GM06990 (cell line): Measurements from ENCODE around the gene SETD3.

Source experiments
- DNase-seq: peaks from one replicate; pipeline ENCODE4 v3.0.0-alpha.2; 2011; ENCODE audit not compliant: insufficient read length; ENCODE audit errors: extremely low read depth
- H3K27me3 ChIP-seq: replicated peaks from 2 replicates; pipeline ENCODE4 v1.6.0; 2011; ENCODE audit warnings: low read length; ENCODE audit not compliant: control insufficient read depth, insufficient read depth
- H3K36me3 ChIP-seq: 2 replicates; pipeline ENCODE4 v1.5.1; 2011; ENCODE audit warnings: low read length; ENCODE audit not compliant: control insufficient read depth, insufficient read depth
- H3K4me3 ChIP-seq: replicated peaks from 2 replicates; pipeline ENCODE4 v1.5.1; 2011; ENCODE audit warnings: low read depth, mild to moderate bottlenecking, control low read depth, low read length
- TF ChIP-seq, protein P1 (sequence below): IDR thresholded peaks from 2 replicates; pipeline ENCODE4 v1.5.1; 2011; ENCODE audit warnings: low read length, control low read depth, mild to moderate bottlenecking, inconsistent platforms; ENCODE audit not compliant: insufficient read depth, poor library complexity, severe bottlenecking

SETD3 gene

DNA sequence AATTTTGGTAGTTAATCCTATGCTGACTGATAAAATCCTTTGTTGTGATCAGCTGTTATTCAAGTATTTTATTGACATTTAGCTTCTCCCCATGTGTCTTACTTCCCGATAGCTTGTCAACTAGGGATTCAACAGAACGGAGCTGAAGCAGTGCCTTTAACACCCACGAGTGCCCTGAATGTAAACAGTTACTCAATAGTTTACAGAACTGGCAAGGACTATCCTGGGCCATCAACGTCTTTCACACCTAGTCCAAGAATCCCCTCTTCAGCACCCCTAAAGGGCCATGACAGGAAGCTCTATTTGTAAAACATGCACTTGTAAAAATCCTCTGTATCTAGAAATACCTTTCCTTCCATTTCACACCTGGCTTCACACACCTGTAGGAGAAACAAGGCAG is 45.3 kb downstream of the SETD3 start:
- Histone ChIP-seq H3K36me3 (peaks cover 4% of the 10 kb centered on the region), H3K27me3 (no peaks in the 10 kb centered on the region), H3K4me3 (no peak overlapping the region)
- DNase-seq: no peak
- TF ChIP-seq, protein P1, sequence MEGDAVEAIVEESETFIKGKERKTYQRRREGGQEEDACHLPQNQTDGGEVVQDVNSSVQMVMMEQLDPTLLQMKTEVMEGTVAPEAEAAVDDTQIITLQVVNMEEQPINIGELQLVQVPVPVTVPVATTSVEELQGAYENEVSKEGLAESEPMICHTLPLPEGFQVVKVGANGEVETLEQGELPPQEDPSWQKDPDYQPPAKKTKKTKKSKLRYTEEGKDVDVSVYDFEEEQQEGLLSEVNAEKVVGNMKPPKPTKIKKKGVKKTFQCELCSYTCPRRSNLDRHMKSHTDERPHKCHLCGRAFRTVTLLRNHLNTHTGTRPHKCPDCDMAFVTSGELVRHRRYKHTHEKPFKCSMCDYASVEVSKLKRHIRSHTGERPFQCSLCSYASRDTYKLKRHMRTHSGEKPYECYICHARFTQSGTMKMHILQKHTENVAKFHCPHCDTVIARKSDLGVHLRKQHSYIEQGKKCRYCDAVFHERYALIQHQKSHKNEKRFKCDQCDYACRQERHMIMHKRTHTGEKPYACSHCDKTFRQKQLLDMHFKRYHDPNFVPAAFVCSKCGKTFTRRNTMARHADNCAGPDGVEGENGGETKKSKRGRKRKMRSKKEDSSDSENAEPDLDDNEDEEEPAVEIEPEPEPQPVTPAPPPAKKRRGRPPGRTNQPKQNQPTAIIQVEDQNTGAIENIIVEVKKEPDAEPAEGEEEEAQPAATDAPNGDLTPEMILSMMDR: no peak

DNA sequence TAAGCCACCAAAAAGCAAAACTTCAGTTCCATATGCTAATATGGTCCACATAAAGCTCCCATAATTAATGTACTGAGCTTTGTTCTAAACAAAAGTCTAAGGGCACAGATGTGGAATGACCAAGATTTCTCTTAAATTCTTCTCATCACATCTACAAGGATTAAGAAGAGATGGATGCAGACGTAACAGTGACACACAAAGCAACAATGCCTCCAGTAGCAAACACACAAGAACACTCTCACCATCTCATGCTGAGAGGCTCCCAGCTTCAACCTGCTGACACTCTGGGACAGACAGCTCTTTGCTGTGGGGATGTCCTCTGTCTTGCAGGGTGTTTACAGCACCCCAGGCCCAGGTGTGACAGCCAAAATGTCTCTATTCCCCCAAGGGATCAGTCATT is 48.2 kb downstream of the SETD3 start:
- no peak for DNase-seq
- Histone ChIP-seq H3K27me3 (no peaks in the 10 kb centered on the region), H3K4me3 (no peak overlapping the region), H3K36me3 (peaks cover 11% of the 10 kb centered on the region)
- TF ChIP-seq, protein P1: no peak

DNA sequence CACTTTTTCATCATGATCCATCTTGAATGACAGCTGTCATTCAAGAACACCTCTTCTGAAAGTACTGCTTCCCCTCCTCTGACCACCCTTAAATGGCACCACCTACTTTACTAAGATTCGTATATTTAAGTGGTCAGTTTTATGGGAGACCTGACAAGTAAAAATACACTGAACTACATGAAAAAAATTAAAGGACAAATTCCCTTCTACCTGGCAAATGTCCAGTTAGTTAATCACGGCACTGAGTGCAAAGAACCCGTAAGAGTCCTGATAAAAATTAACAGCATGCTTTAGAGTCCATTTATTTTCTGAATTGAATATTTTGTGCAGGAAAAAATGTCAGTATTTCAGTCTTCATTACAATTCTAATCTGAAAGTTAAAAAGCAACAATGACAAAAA is 48.7 kb downstream of the SETD3 start:
- Histone ChIP-seq H3K4me3 (no peak overlapping the region), H3K36me3 (peaks cover 9% of the 10 kb centered on the region), H3K27me3 (no peaks in the 10 kb centered on the region)
- TF ChIP-seq, protein P1: no peak
- DNase-seq: no peak

DNA sequence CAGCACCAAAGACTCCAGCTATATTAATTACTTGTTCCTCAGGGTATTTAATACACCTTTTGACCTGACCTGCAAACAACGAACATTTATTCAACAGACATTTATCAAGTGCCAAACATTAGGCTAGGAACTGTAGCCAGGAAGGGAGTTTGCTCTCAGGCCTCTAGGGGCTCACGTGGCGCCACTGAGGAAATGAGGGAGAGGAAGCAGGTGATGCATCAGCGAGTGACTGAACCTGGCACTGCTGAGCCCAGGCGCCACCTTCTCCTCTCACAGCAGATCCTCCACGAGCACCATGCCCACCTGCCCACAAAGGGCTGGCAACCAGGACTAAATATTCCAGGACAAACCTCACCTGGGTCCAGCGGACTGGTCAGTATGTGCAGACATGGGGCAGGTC is 50.2 kb downstream of the SETD3 start:
- TF ChIP-seq, protein P1: peak; percentile 46
- peaks cover 10% of the 10 kb centered on the region for H3K36me3 ChIP-seq
- no peak for DNase-seq
- no peaks in the 10 kb centered on the region for H3K27me3 ChIP-seq
- H3K4me3 ChIP-seq: no peak overlapping the region

DNA sequence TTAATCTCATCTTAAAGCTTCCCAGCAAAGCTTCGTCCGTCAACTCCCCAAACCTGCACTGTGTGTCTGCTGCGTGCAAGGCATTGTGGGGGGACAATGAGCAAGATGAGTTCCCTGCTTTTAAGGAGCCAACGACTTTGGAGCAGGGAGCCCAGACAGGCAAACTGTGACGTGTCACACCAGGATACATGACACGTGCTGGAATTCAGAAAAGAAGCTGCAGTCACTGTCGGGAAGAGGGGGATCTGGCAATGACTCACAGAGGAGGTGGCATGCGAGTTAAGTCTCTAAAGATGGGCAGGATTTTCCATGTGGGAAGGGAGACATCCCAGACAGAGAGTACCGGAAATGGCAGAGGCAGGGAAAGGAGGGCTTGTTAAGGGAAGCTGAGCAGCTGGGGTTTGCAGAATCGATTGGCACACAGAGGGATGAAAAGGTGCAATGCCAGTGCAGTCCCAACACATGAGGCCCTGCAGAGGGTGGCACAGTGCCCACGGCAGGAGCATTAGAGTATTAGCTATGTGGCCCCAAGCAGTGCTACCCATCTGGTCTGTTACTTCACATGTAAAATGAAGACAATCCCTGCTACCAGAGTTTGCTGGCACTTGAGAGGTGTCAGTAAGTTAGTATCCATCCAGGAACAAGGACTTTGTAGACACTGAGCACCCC is 52.9 kb downstream of the SETD3 start:
- no peak for DNase-seq
- TF ChIP-seq, protein P1: no peak
- Histone ChIP-seq H3K36me3 (peaks cover 10% of the 10 kb centered on the region), H3K4me3 (no peak overlapping the region), H3K27me3 (no peaks in the 10 kb centered on the region)
